IMR-90 (cell line): ENCODE measurements around the gene DUSP10. TPM values are rescaled to one million over a fixed set of nuclear protein-coding genes. Genes with fewer than 3 reads are reported as not detected.

ENCODE experiments used
- ATAC-seq: fragments of 200-7000 bp; cut with Tn5 transposase; 2 replicates; pipeline ENCODE4 v1.9.1; 2020; ENCODE audit warnings: low read depth, mild to moderate bottlenecking, moderate library complexity
- BruUV-seq: library from RNA; stranded (reverse); fragments of 400-500 nt; replicated peaks from 2 replicates; lab custom pipeline; 2021; lab: Mats Ljungman, UMichigan
- CTCF ChIA-PET: fragments of 300-600 bp; formaldehyde crosslinking; extraction: SDS; loops from one replicate; lab custom pipeline; 2021; ENCODE audit warnings: antibody characterized with exemption; lab: Yijun Ruan, JAX
- POLR2A ChIA-PET: fragments of 300-600 bp; sonication (Branson Sonifier 250); formaldehyde crosslinking; loops from one replicate; lab custom pipeline; 2022; ENCODE audit warnings: antibody characterized with exemption; ENCODE audit not compliant: unreplicated experiment; lab: Charles Lee
- DNase-seq: peaks from one replicate; pipeline ENCODE4 v3.0.0; 2013
- H2AFZ ChIP-seq: replicated peaks from 2 replicates; pipeline ENCODE3; 2013; ENCODE audit warnings: low read length, mild to moderate bottlenecking; ENCODE audit not compliant: poor library complexity
- H2AK5ac ChIP-seq: 2 replicates; pipeline ENCODE4 v1.6.1; 2013; ENCODE audit warnings: low read depth, low read length, inconsistent platforms
- H2AK9ac ChIP-seq: replicated peaks from 2 replicates; pipeline ENCODE3; 2013; ENCODE audit warnings: mild to moderate bottlenecking, low read depth, low read length, moderate library complexity; ENCODE audit not compliant: poor library complexity
- H2BK120ac ChIP-seq: 2 replicates; pipeline ENCODE4 v1.6.1; 2013; ENCODE audit warnings: low read depth, low read length, inconsistent platforms
- H2BK15ac ChIP-seq: 3 replicates; pipeline ENCODE4 v1.6.1; 2013; ENCODE audit warnings: low read depth, low read length, inconsistent platforms
- H2BK20ac ChIP-seq: 2 replicates; pipeline ENCODE4 v1.6.1; 2013; ENCODE audit warnings: low read depth, mild to moderate bottlenecking, inconsistent platforms, low read length, moderate library complexity
- H2BK5ac ChIP-seq: 2 replicates; pipeline ENCODE4 v1.6.1; 2013; ENCODE audit warnings: mild to moderate bottlenecking, low read depth, low read length, inconsistent platforms; ENCODE audit not compliant: poor library complexity, severe bottlenecking
- H3K14ac ChIP-seq: replicated peaks from 2 replicates; pipeline ENCODE4 v1.6.1; 2013; ENCODE audit warnings: low read depth, low read length, inconsistent platforms
- H3K18ac ChIP-seq: 2 replicates; pipeline ENCODE4 v1.6.1; 2013; ENCODE audit warnings: low read depth, low read length, control low read depth
- H3K23ac ChIP-seq: 2 replicates; pipeline ENCODE4 v1.6.1; 2013; ENCODE audit warnings: low read depth, low read length, inconsistent platforms
- H3K27ac ChIP-seq: 2 replicates; pipeline ENCODE4 v1.5.1; 2013; ENCODE audit warnings: mild to moderate bottlenecking, control low read depth, low read length; ENCODE audit not compliant: insufficient read depth
- H3K27me3 ChIP-seq: 2 replicates; pipeline ENCODE4 v1.6.1; 2013; ENCODE audit warnings: low read length; ENCODE audit not compliant: control insufficient read depth, insufficient read depth
- H3K36me3 ChIP-seq: 2 replicates; pipeline ENCODE4 v1.6.1; 2013; ENCODE audit warnings: low read length, mixed read lengths; ENCODE audit not compliant: control insufficient read depth, insufficient read depth
- H3K4ac ChIP-seq: 2 replicates; pipeline ENCODE4 v1.6.1; 2013; ENCODE audit warnings: low read depth, low read length, inconsistent platforms
- H3K4me1 ChIP-seq: 2 replicates; pipeline ENCODE4 v1.6.1; 2013; ENCODE audit warnings: low read length, mixed read lengths; ENCODE audit not compliant: control insufficient read depth, insufficient read depth
- H3K4me2 ChIP-seq: 2 replicates; pipeline ENCODE4 v1.6.1; 2013; ENCODE audit warnings: low read depth, mild to moderate bottlenecking, control low read depth, low read length, moderate library complexity
- H3K4me3 ChIP-seq: 2 replicates; pipeline ENCODE4 v1.5.1; 2013; ENCODE audit warnings: low read depth, mild to moderate bottlenecking, control low read depth, low read length, moderate library complexity; ENCODE audit not compliant: insufficient read depth
- H3K56ac ChIP-seq: 2 replicates; pipeline ENCODE4 v1.6.1; 2013; ENCODE audit warnings: low read length, inconsistent platforms; ENCODE audit not compliant: insufficient read depth; ENCODE audit errors: extremely low read depth
- H3K79me1 ChIP-seq, 2 experiments: 2 replicates each; pipeline ENCODE4 v1.6.1; 2013; ENCODE audit warnings: low read length in 2 of 2, inconsistent platforms in 1 of 2, low read depth in 1 of 2
- H3K9ac ChIP-seq: 2 replicates; pipeline ENCODE4 v1.6.1; 2013; ENCODE audit warnings: low read depth, low read length, control low read depth
- H3K9me1 ChIP-seq: 2 replicates; pipeline ENCODE4 v1.6.1; 2013; ENCODE audit warnings: low read length, inconsistent platforms; ENCODE audit not compliant: insufficient read depth
- H3K9me3 ChIP-seq: 2 replicates; pipeline ENCODE4 v1.6.1; 2013; ENCODE audit warnings: low read length; ENCODE audit not compliant: control insufficient read depth, insufficient read depth
- H4K20me1 ChIP-seq: 2 replicates; pipeline ENCODE4 v1.6.1; 2013; ENCODE audit warnings: low read length, inconsistent platforms; ENCODE audit not compliant: insufficient read depth
- H4K5ac ChIP-seq: 2 replicates; pipeline ENCODE4 v1.6.1; 2013; ENCODE audit warnings: mild to moderate bottlenecking, low read depth, low read length, control low read depth
- H4K8ac ChIP-seq, 2 experiments: 2 replicates each; pipeline ENCODE4 v1.6.1; 2013; ENCODE audit warnings: low read depth in 2 of 2, low read length in 2 of 2, control low read depth in 1 of 2, inconsistent platforms in 1 of 2
- H4K91ac ChIP-seq: 2 replicates; pipeline ENCODE4 v1.6.1; 2013; ENCODE audit warnings: low read depth, low read length, inconsistent platforms; ENCODE audit not compliant: insufficient read depth
- CEBPB ChIP-seq: IDR thresholded peaks from 2 replicates; pipeline ENCODE4 v1.6.1; 2012; ENCODE audit warnings: low read depth, low read length, improper control_type of control experiment
- CTCF ChIP-seq: conservative IDR thresholded peaks from 2 replicates; pipeline ENCODE4 v1.5.1; 2012; ENCODE audit warnings: mild to moderate bottlenecking, low read depth, low read length, improper control_type of control experiment
- ELK1 ChIP-seq: fragments of 150-350 bp; IDR thresholded peaks from 2 replicates; pipeline ENCODE4 v1.6.1; 2016; ENCODE audit warnings: low read depth, mild to moderate bottlenecking, low read length, moderate library complexity, borderline replicate concordance
- MXI1 ChIP-seq: IDR thresholded peaks from 2 replicates; pipeline ENCODE4 v1.6.1; 2012; ENCODE audit warnings: low read depth, mild to moderate bottlenecking, low read length, moderate library complexity, borderline replicate concordance
- NFE2L2 ChIP-seq: fragments of 150-350 bp; IDR thresholded peaks from 2 replicates; pipeline ENCODE4 v1.6.1; 2016; ENCODE audit warnings: low read depth, mild to moderate bottlenecking, low read length
- POLR2A ChIP-seq: IDR thresholded peaks from 2 replicates; pipeline ENCODE4 v1.6.1; 2012; ENCODE audit warnings: mild to moderate bottlenecking, low read depth, low read length
- RAD21 ChIP-seq: IDR thresholded peaks from 2 replicates; pipeline ENCODE4 v1.6.1; 2012; ENCODE audit warnings: low read length, improper control_type of control experiment
- USF2 ChIP-seq: fragments of 150-350 bp; IDR thresholded peaks from 2 replicates; pipeline ENCODE4 v1.6.1; 2017; ENCODE audit warnings: mild to moderate bottlenecking, antibody characterized with exemption, low read length, low read depth
- WGBS, 2 experiments: methylation state at CpG; one replicate each; pipeline versions ENCODE4 v1.1.5 to v1.1.7; 2013; ENCODE audit warnings: missing lambda C conversion rate in 2 of 2; ENCODE audit not compliant: insufficient read length in 1 of 2; ENCODE audit errors: extremely low coverage in 2 of 2; 5-methylcytosine and 5-hydroxymethylcytosine counted together
- dilution Hi-C: fragments of 300-500 bp; cut with HindIII; formaldehyde crosslinking; loops from one replicate; pipeline ENCODE4 v1.14.3; 2018; ENCODE audit warnings: low sequenced_read_pairs; ENCODE audit not compliant: unreplicated experiment
- in situ Hi-C: fragments of 300-500 bp; cut with MboI; formaldehyde crosslinking; loops from 3 replicates; pipeline ENCODE4 v1.14.3; 2019; ENCODE audit warnings: low sequenced_read_pairs, inconsistent platforms, mixed read lengths
- intact Hi-C: fragments of 100-400 bp; cut with micrococcal nuclease; formaldehyde crosslinking; loops from 2 replicates; pipeline ENCODE4 v1.10.0; 2022
- polyA plus RNA-seq, 3 experiments: library from polyadenylated mRNA; depleted of rRNA; stranded (reverse); fragments of >200 nt; gene quantifications; 2 replicates each; pipeline ENCODE4 v1.2.3, GENCODE V29; 2012; ENCODE audit warnings: low replicate concordance in 1 of 3
- total RNA-seq: library from RNA; depleted of rRNA; stranded (reverse); fragments of >200 nt; gene quantifications from 2 replicates; pipeline ENCODE4 v1.2.3, GENCODE V29; 2012

DUSP10 gene
- total and polyA plus RNA-seq, 2 of the 4 experiments (the other 2 are of a cell fraction): 41.7 to 59.1 TPM

- TF ChIP-seq MXI1 (no peak), NFE2L2 (no peak)
Measured at GRCh38 chr1:221740369-221740992, 1.4 kb downstream of the DUSP10 start (continued).

GRCh38 chr1:221739677-221740025 is 2.2 kb downstream of the DUSP10 start:
- H3K4me2 ChIP-seq: peak overlapping the region; percentile 95

More at GRCh38 chr1:221739677-221740025, 2.2 kb downstream of the DUSP10 start:
- Histone ChIP-seq H2BK120ac (no peak overlapping the region), H3K9ac (peak overlapping the region; percentile 88; the same call in 1 of the 2 replicates), H3K4ac (0 out of 2 replicates have a peak overlapping the region, but pooled peaks have one; percentile 9), H3K4me3 (peak overlapping the region; percentile 74), H2BK15ac (0 out of 3 replicates have a peak overlapping the region, but pooled peaks have one; percentile 2), H3K4me1 (peaks cover 24% of the 10 kb centered on the region), H2BK5ac (no peak overlapping the region), H3K36me3 (peaks cover 33% of the 10 kb centered on the region), H3K23ac (peak overlapping the region; percentile 97), H2AK5ac (peak overlapping the region; percentile 37; the same call in 1 of the 2 replicates), H3K27ac (peak overlapping the region; percentile 6; the same call in 1 of the 2 replicates), H3K56ac (peak overlapping the region; percentile 23; the same call in 1 of the 2 replicates), H3K27me3 (no peaks in the 10 kb centered on the region), H2AFZ (peak overlapping the region; percentile 27), H3K9me3 (no peaks in the 10 kb centered on the region), H4K5ac (no peak overlapping the region), H3K14ac (peak overlapping the region; percentile 38), H3K18ac (no peak overlapping the region), H2BK20ac (no peak overlapping the region), H4K91ac (no peak overlapping the region), H4K8ac (no peak overlapping the region), H2AK9ac (no peak overlapping the region), H4K20me1 (peaks cover 67% of the 10 kb centered on the region), H3K9me1 (peaks cover 31% of the 10 kb centered on the region), H3K79me1 (peaks cover 9 to 62% of the 10 kb centered on the region in 2 experiments; a peak in 3 of 4 replicates)
- ATAC-seq (no peak), DNase-seq (no peak)
- CTCF ChIA-PET: interaction anchor here (0.6 to 1.7 kb wide), 3 partner anchors 194 to 716 kb away, joined by 3 to 9 read pairs (median 5); no protein-coding TSS in a partner anchor
- POLR2A ChIA-PET: no interaction called here
- no CpG with 5 or more reads among the region's 6 CpGs for WGBS, 2 experiments
- in situ Hi-C loops (loop anchor here (5.0 to 25.0 kb wide), 4 partner anchors 255 to 898 kb away; no protein-coding TSS in a partner anchor), dilution Hi-C loops (no loop called here), intact Hi-C loops (loop anchor here (5.0 kb wide), 2 partner anchors 148 to 302 kb away; no protein-coding TSS in a partner anchor)
- BruUV-seq: no TSS peak
- TF ChIP-seq ELK1 (no peak), USF2 (no peak), CEBPB (no peak), CTCF (no peak), POLR2A (no peak), RAD21 (no peak), MXI1 (no peak)
